A549 treated with AZD9567 at 1 μM for 4 hours (cell line): ENCODE results near the gene TBC1D5. TPM values are rescaled to one million over a fixed set of nuclear protein-coding genes. Genes with fewer than 3 reads are reported as not detected.

Experiments used
- total RNA-seq: library from RNA; stranded (reverse); fragments of 200-300 nt; extraction: Qiagen RNA extraction; gene quantifications from 5 replicates; pipeline ENCODE4 v1.2.3, GENCODE V29; 2022; ENCODE audit not compliant: insufficient read depth

Gene TBC1D5, protein sequence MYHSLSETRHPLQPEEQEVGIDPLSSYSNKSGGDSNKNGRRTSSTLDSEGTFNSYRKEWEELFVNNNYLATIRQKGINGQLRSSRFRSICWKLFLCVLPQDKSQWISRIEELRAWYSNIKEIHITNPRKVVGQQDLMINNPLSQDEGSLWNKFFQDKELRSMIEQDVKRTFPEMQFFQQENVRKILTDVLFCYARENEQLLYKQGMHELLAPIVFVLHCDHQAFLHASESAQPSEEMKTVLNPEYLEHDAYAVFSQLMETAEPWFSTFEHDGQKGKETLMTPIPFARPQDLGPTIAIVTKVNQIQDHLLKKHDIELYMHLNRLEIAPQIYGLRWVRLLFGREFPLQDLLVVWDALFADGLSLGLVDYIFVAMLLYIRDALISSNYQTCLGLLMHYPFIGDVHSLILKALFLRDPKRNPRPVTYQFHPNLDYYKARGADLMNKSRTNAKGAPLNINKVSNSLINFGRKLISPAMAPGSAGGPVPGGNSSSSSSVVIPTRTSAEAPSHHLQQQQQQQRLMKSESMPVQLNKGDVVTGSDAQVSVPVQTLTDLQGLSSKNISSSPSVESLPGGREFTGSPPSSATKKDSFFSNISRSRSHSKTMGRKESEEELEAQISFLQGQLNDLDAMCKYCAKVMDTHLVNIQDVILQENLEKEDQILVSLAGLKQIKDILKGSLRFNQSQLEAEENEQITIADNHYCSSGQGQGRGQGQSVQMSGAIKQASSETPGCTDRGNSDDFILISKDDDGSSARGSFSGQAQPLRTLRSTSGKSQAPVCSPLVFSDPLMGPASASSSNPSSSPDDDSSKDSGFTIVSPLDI
- total RNA-seq: 12.2 to 22.5 TPM (median 14.6 TPM) in 5 replicates

DNA sequence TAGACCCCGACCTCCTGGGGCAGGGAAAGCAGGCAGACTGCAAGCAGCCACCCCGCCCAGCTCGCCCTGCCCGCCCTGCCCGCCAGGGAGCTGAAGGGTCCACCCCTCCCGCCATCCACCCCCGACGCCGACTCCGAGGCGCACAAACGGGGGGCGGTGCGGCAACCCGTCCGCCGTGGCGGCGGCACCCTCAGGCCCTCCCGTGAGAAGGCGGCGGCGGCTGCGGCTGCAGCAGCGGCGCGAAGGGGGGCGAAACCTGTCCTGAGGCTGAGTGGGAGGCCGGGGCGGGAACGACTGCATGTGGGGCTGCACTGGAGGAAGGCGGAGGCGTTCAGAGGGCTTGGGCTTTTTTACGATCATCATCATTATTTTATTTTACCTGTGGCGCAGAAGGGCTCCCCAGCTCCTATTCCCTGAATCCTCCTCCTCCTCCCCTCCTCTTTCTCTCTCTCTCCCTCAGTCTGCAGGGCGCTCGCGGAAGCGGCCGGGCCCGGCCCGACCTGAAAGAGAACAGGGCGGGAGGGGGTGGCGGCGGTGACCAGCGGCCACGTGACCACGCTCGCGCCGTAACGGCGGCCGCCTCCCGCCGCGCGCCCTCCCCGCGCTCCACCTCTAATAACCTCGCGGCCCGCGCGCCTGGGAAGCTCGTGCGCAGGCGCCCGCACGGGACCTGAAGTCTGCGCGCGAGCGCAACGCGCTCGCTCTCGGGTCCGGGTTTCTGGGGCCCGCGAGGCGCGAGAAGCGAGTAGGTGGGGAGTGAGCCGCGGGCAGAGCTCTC is at the start of gene TBC1D5:
Gene TBC1D5 (minus strand): TSS at position 530 of the 778 bp plus-strand sequence. CDS start 234,061 bp downstream, outside the sequence.

